SK-N-MC (cell line): ENCODE data around the gene CAPS.

Experiments
- EZH2 ChIP-seq: fragments of 200-600 bp; sonication (generic); IDR thresholded peaks from one replicate; pipeline ENCODE4 v1.6.1; 2017; ENCODE audit warnings: antibody characterized with exemption
- FOXP2 ChIP-seq: optimal IDR thresholded peaks from 2 replicates; pipeline ENCODE3; 2011; ENCODE audit warnings: mild to moderate bottlenecking, moderate library complexity; ENCODE audit not compliant: insufficient read depth; ENCODE audit errors: extremely low read length, control extremely low read depth
- POLR2AphosphoS5 ChIP-seq: IDR thresholded peaks from 2 replicates; pipeline ENCODE4 v1.6.1; 2012; ENCODE audit warnings: mild to moderate bottlenecking, low read depth, low read length, borderline replicate concordance

DNA sequence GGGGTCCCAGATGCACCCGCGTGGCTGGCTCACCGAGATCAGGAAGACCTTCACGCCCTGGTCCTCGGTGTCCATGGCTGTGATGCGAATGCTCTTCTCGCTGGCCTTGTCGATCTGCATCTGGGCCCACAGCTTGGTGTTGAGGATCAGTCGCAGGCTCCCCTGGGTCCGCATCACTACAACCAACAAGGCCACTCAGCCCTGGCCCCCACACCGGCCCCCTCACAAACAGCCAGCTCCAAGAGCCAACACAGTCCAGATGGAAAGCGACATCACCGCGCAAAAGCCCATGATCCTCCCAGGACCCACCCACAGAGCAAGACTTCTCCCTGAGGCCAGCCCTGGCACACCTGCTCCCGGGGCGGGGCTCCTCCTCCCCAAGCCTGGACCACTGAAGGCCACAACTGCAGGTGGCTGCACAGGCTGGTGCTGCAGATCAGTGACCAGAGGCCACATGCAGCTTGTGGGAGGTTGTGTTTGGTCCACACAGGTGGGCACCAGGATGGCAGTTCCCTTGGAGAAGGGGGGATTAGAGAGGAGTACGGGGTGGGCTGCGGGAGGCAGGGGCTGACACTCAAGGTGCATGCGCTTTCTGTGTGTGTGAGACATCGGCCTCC is 4.5 kb downstream of the CAPS start:
- TF ChIP-seq EZH2, result no peak
- no peak for TF ChIP-seq POLR2AphosphoS5
- no peak for TF ChIP-seq FOXP2
